SHP77 treated with DMSO at 0.1 percent for 48 hours (cell line): Measurements from ENCODE around the gene TPRG1L.

ENCODE experiments used
- DNase-seq: peaks from one replicate; lab custom pipeline; 2025; lab: John Stamatoyannopoulos, UW

Gene TPRG1L

GRCh38 chr1:3645247-3645646 lies 20.4 kb downstream of the TPRG1L start:
- DNase-seq: no peak

- no peak for DNase-seq
Observed at GRCh38 chr1:3645666-3646355, 21.0 kb downstream of the TPRG1L start.

GRCh38 chr1:3646596-3646995 lies 21.8 kb downstream of the TPRG1L start:
- DNase-seq: no peak

- peak; percentile 88 for DNase-seq
Observed at GRCh38 chr1:3649342-3650247, 24.8 kb downstream of the TPRG1L start, which contains the start of gene WRAP73. Gene WRAP73, minus strand, starts transcription at chr1:3650103. Its CDS starts 104 bp downstream, at chr1:3649999.

GRCh38 chr1:3650248-3651025 lies 25.6 kb downstream of the TPRG1L start:
- no peak for DNase-seq

GRCh38 chr1:3651026-3651929 lies 26.5 kb downstream of the TPRG1L start:
- no peak for DNase-seq

GRCh38 chr1:3651930-3652547 lies 27.2 kb downstream of the TPRG1L start, which contains the start of gene TP73:
Gene TP73, plus strand, starts transcription at chr1:3652516. Its CDS starts 29,850 bp downstream, at chr1:3682366.
- DNase-seq: no peak

- no peak for DNase-seq
Observed at GRCh38 chr1:3652548-3653285, 27.9 kb downstream of the TPRG1L start.

- no peak for DNase-seq
Observed at GRCh38 chr1:3653286-3653618, 28.4 kb downstream of the TPRG1L start.

GRCh38 chr1:3654549-3655281 lies 29.9 kb downstream of the TPRG1L start:
- DNase-seq: no peak

GRCh38 chr1:3656450-3657095 lies 31.8 kb downstream of the TPRG1L start:
- no peak for DNase-seq

- no peak for DNase-seq
Observed at GRCh38 chr1:3657096-3657475, 32.3 kb downstream of the TPRG1L start.

- no peak for DNase-seq
Observed at GRCh38 chr1:3657578-3658230, 32.9 kb downstream of the TPRG1L start.

GRCh38 chr1:3658231-3658615 lies 33.4 kb downstream of the TPRG1L start:
- DNase-seq: no peak

- no peak for DNase-seq
Observed at GRCh38 chr1:3659093-3659492, 34.3 kb downstream of the TPRG1L start.

GRCh38 chr1:3660704-3661103 lies 35.9 kb downstream of the TPRG1L start:
- no peak for DNase-seq

GRCh38 chr1:3661631-3662030 lies 36.8 kb downstream of the TPRG1L start:
- DNase-seq: no peak

- no peak for DNase-seq
Observed at GRCh38 chr1:3662080-3662671, 37.4 kb downstream of the TPRG1L start.
